Measurements from ENCODE around the gene PTOV1.
"Not testable (repeated sequence)": the region's sequence is repeated elsewhere in the genome, so short reads cannot be mapped to it uniquely, and the experiment has no call there.

Gene PTOV1

GRCh38 chr19:49818649-49819370 lies 32.1 kb upstream of the PTOV1 start:
- DNase-seq, result no peak

GRCh38 chr19:49819452-49820115 lies 31.4 kb upstream of the PTOV1 start:
- DNase-seq, result not testable (repeated sequence)

GRCh38 chr19:49820125-49820524 lies 30.8 kb upstream of the PTOV1 start:
- DNase-seq, result no peak

- peak; percentile 71 for DNase-seq
Observed at GRCh38 chr19:49823472-49823871, 27.5 kb upstream of the PTOV1 start.

GRCh38 chr19:49824662-49825061 lies 26.3 kb upstream of the PTOV1 start:
- no peak for DNase-seq

GRCh38 chr19:49827034-49827433 lies 23.9 kb upstream of the PTOV1 start:
- no peak for DNase-seq

- no peak for DNase-seq
Observed at GRCh38 chr19:49829200-49829599, 21.8 kb upstream of the PTOV1 start.

- no peak for DNase-seq
Observed at GRCh38 chr19:49829721-49830120, 21.2 kb upstream of the PTOV1 start.

GRCh38 chr19:49830766-49831165 lies 20.2 kb upstream of the PTOV1 start:
- DNase-seq, result no peak

- no peak for DNase-seq
Observed at GRCh38 chr19:49831592-49831991, 19.4 kb upstream of the PTOV1 start.

- DNase-seq, result no peak
Observed at GRCh38 chr19:49832556-49832955, 18.4 kb upstream of the PTOV1 start.

GRCh38 chr19:49833599-49833998 lies 17.4 kb upstream of the PTOV1 start:
- DNase-seq, result no peak

GRCh38 chr19:49835562-49835961 lies 15.4 kb upstream of the PTOV1 start:
- no peak for DNase-seq

GRCh38 chr19:49836176-49837008 lies 14.6 kb upstream of the PTOV1 start:
- DNase-seq, result no peak

GRCh38 chr19:49837009-49837310 lies 14.0 kb upstream of the PTOV1 start:
- DNase-seq, result no peak

- no peak for DNase-seq
Observed at GRCh38 chr19:49837425-49837824, 13.5 kb upstream of the PTOV1 start.

- DNase-seq, result no peak
Observed at GRCh38 chr19:49838885-49839588, 11.9 kb upstream of the PTOV1 start.

- DNase-seq, result no peak
Observed at GRCh38 chr19:49839713-49840112, 11.2 kb upstream of the PTOV1 start.

- no peak for DNase-seq
Observed at GRCh38 chr19:49840321-49840720, 10.6 kb upstream of the PTOV1 start.

GRCh38 chr19:49840736-49841249 lies 10.2 kb upstream of the PTOV1 start:
- no peak for DNase-seq

GRCh38 chr19:49843265-49843664 lies 7.7 kb upstream of the PTOV1 start:
- no peak for DNase-seq

GRCh38 chr19:49844138-49845095 lies 6.5 kb upstream of the PTOV1 start:
- no peak for DNase-seq
